Limb (tissue), 2 donors: ENCODE results near the gene DTNB.
A peak's percentile ranks its signal among the peaks of the same experiment; 100 is the strongest.
"Not testable (repeated sequence)": the region's sequence is repeated elsewhere in the genome, so short reads cannot be mapped to it uniquely, and the experiment has no call there.

ENCODE experiments used
- DNase-seq, 2 donors: peaks; one replicate each; pipeline ENCODE4 v3.0.0-alpha.2; 2016; ENCODE audit errors: extremely low spot score in 2 of 2

The DTNB gene

DNA sequence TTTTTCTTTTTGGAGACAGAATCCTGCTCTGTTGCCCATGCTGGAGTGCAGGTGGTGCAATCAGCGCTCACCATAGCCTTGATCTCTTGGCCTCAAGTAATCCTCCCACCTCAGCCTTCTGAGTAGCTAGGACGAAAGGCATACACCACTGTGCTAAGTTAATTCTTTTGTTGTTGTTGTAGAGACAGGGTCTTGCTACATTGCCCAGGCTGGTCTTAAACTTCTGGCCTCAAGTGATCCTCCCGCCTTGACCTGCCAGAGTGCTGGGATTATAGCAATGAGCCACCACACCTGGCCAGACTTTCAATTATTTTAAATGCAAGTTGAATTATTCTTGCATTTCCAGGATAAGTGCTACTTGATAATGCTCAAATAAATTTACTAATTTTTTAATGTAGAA is 126.5 kb downstream of the DTNB start:
- no peak for DNase-seq

- DNase-seq = no peak
Observed at GRCh38 chr2:25545899-25546298, 127.5 kb downstream of the DTNB start.

- no peak for DNase-seq
Observed at GRCh38 chr2:25544445-25544844, 128.9 kb downstream of the DTNB start.

- DNase-seq = no peak
Observed at GRCh38 chr2:25543939-25544338, 129.4 kb downstream of the DTNB start.

GRCh38 chr2:25541378-25541777 is 132.0 kb downstream of the DTNB start:
- DNase-seq = no peak

GRCh38 chr2:25539136-25539535 is 134.2 kb downstream of the DTNB start:
- DNase-seq = peak in 1 of 2 donors; percentile 32

GRCh38 chr2:25537526-25537925 is 135.9 kb downstream of the DTNB start:
- no peak for DNase-seq

DNA sequence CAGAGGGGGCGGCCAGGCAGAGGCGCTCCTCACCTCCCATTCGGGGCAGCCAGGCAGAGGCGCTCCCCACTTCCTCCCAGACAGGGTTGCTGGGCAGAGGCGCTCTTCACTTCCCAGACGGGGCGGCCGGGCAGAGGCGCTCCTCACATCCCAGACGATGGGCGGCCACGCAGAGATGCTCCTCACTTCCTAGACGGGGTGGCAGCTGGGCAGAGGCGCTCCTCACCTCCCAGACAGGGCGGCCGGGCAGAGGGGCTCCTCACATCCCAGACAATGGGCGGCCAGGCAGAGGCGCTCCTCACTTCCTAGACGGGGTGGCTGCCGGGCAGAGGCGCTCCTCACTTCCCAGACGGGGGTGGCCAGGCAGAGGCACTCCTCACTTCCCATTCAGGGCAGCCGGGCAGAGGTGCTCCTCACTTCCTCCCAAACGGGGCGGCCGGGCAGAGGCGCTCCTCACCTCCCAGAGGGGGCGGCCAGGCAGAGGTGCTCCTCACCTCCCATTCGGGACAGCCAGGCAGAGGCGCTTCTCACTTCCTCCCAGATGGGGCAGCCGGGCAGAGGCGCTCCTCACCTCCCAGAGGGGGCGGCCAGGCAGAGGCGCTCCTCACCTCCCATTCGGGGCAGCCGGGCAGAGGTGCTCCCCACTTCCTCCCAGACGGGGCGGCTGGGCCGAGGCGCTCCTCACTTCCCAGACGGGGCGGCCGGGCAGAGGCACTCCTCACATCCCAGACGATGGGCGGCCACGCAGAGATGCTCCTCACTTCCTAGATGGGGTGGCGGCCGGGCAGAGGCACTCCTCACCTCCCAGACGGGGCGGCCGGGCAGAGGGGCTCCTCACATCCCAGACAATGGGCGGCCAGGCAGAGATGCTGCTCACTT is 137.7 kb downstream of the DTNB start:
- DNase-seq = not testable (repeated sequence)

DNA sequence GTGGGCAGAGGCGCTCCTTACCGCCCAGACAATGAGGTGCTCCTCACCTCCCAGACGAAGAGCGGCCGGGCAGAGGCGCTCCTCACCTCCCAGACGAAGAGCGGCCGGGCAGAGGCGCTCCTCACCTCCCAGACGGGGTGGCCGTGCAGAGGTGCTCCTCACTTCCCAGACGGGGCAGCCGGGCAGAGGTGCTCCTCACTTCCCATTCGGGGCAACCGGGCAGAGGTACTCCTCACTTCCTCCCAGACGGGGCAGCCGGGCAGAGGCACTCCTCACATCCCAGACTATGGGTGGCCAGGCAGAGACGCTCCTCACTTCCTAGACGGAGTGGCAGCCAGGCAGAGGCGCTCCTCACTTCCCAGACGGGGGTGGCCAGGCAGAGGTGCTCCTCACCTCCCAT is 138.4 kb downstream of the DTNB start:
- not testable (repeated sequence) for DNase-seq

- DNase-seq = no peak
Observed at GRCh38 chr2:25534455-25534854, 138.9 kb downstream of the DTNB start.

DNA sequence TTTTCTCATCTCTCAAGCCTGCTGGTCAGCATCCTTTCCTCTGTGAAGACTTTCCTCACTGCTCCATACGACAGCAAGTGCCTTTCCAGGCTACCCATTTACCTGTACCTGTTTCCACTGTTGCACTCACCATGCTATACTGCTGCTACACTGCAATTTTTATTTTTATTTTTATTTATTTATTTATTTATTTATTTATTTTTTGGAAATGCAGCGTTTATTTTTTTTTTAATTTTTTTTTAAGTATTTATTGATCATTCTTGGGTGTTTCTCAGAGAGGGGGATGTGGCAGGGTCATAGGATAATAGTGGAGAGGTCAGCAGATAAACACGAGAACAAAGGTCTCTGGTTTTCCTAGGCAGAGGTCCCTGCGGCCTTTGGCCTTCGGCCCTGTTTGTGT is 139.6 kb downstream of the DTNB start:
- not testable (repeated sequence) for DNase-seq

- no peak for DNase-seq
Observed at GRCh38 chr2:25532521-25532920, 140.9 kb downstream of the DTNB start.

- DNase-seq = no peak
Observed at GRCh38 chr2:25529034-25529433, 144.3 kb downstream of the DTNB start.

GRCh38 chr2:25528173-25528572 is 145.2 kb downstream of the DTNB start:
- no peak for DNase-seq

DNA sequence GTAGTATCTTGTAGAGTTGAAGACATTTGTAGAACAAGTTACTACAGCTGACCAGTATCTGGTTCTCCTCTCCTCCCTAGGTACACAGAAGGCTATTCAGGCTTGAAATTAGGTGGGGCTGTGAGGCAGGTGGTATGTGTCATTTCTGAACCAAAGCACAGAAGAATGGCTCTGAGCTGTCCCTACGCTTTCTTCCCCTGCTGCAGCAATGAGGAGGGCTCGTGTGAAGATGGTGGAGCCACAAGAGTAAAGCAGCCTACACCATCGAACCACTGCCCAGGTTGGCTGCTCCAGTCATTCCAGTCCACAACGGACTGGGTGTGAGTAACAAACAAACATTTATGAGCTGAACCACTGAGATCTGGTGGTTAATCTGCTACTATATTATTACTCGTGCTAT is 148.9 kb downstream of the DTNB start:
- DNase-seq = no peak

GRCh38 chr2:25523060-25523459 is 150.3 kb downstream of the DTNB start:
- DNase-seq = no peak

DNA sequence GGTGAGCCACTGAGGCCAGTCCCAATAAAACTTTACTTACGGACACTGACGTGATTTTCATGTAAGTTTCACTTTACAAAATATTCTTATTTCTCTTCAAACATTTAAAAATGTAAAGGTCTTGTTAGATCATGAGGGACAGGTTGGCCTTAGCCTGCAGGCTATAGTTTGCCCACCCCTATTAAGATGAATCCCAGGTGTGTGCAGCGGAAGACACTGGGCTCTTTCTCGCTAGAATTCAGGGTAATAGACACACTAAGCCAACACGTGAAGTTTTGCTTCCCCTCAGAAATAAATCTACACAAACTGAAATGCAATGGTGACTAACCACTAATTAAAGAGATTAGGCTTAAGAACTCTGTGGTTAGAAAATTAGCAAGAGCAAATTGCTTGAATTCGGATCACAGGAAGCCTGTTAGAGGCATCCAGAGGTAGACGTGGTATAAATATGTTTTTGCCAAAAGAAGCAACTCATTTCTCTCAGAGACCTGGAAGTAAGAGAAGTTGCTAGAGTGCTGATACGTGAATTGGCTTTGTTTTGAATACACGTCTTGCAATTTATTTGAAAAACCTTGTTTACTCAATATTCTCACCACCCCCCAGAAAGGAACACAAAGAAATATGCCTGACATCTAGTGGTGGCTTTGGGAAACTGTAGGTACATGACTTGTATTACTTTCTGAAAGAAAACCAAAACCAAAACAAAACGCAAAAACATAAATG is 151.6 kb downstream of the DTNB start:
- DNase-seq = peak in 1 of 2 donors; percentile 77

- DNase-seq = no peak
Observed at GRCh38 chr2:25521126-25521525, 152.3 kb downstream of the DTNB start.

GRCh38 chr2:25517701-25518100 is 155.7 kb downstream of the DTNB start:
- no peak for DNase-seq

DNA sequence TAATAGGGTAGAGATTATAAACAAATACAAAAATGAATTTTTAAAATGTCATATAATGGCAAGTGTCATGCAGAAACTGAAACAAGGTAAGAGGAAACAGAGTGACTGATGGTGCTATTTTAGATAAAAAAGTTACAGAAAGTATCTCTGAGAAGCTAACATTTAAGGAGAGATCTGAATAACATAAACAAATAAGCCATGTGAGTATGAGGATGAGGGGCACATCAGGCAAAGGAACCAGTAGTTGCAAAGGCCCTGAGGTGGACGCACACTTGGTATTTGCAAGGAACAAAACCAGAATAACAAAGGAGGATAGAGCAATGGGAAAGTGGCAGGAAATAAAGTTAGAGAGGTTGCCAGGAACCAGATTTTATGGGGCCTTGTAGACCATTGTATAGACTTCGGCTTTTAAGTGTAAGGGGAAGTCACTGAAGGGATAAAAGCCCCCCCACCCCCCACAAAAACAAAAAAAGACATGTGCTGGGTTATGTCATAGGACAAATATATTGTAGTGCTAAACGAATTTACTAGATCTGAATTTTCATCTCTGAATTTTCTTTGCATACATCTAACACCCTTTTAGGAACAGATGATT is 159.2 kb downstream of the DTNB start:
- DNase-seq = no peak

- DNase-seq = no peak
Observed at GRCh38 chr2:25512707-25513106, 160.7 kb downstream of the DTNB start.

DNA sequence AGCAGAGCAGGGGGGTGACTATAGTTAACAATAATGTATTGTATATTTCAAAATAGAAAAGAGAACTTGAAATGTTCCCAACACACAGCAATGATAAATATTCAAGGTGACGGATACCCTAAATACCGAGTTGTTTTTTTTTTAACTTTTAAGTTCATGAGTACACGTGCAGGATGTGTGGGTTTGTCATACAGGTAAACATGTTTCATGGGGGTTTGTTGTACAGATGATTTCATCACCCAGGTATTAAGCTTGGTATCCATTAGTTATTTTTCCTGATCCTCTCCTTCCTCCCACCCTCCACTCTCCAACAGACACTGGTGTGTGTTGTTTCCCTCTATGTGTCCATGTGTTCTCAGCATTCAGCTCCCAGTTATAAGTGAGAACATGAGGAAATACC is 167.2 kb downstream of the DTNB start:
- no peak for DNase-seq
